ENCODE results near the gene SORCS2. TPM values are rescaled to one million over a fixed set of nuclear protein-coding genes. Genes with fewer than 3 reads are reported as not detected.

The SORCS2 gene
- polyA plus RNA-seq, 1 donor from 2014 or later, result not detected

- Mint-ChIP-seq H3K27ac (no peak overlapping the region), H3K27me3 (no peaks in the 10 kb centered on the region), H3K9me3 (no peaks in the 10 kb centered on the region), H3K36me3 (peaks cover 1% of the 10 kb centered on the region), H3K4me1 (peaks cover 0 to 6% (median 6%) of the 10 kb centered on the region in 3 donors), H3K4me3 (no peak overlapping the region)
These were observed 24.2 kb upstream of the SORCS2 start for GRCh38 chr4:7168106-7168505.

DNA sequence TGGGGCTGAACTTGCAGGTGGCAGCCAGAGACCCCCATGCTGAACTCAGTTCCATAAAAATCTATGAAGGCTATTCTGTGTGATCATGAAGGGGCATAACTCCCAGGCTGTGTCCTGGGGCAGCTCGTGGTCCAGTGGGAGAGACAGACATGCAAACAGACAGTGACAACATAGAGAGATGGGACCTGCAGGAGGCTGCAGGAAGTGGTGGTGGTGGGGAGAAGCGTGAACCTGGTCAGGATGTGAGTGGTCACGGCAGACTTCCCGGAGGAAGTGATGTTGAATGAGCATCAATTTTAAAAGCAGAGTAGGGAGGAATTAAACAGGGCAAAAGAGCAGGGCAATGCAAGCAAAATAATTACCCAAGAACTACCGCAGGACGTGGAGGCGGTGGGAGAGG is 23.2 kb upstream of the SORCS2 start:
- H3K27me3 Mint-ChIP-seq, result peaks cover 2% of the 10 kb centered on the region
- H3K9me3 Mint-ChIP-seq, result no peaks in the 10 kb centered on the region
- peaks cover 0 to 6% (median 6%) of the 10 kb centered on the region in 3 donors for H3K4me1 Mint-ChIP-seq
- peaks cover 1% of the 10 kb centered on the region for H3K36me3 Mint-ChIP-seq
- H3K27ac Mint-ChIP-seq, result no peak overlapping the region
- H3K4me3 Mint-ChIP-seq, result peak overlapping the region in 2 of 4 donors; percentile 39 to 41

- H3K4me1 Mint-ChIP-seq, result peaks cover 0 to 6% (median 6%) of the 10 kb centered on the region in 3 donors
- H3K4me3 Mint-ChIP-seq, result no peak overlapping the region
- H3K36me3 Mint-ChIP-seq, result no peaks in the 10 kb centered on the region
- H3K9me3 Mint-ChIP-seq, result no peaks in the 10 kb centered on the region
- H3K27ac Mint-ChIP-seq, result no peak overlapping the region
- peaks cover 2% of the 10 kb centered on the region for H3K27me3 Mint-ChIP-seq
These were observed 22.3 kb upstream of the SORCS2 start for GRCh38 chr4:7170012-7170411.

DNA sequence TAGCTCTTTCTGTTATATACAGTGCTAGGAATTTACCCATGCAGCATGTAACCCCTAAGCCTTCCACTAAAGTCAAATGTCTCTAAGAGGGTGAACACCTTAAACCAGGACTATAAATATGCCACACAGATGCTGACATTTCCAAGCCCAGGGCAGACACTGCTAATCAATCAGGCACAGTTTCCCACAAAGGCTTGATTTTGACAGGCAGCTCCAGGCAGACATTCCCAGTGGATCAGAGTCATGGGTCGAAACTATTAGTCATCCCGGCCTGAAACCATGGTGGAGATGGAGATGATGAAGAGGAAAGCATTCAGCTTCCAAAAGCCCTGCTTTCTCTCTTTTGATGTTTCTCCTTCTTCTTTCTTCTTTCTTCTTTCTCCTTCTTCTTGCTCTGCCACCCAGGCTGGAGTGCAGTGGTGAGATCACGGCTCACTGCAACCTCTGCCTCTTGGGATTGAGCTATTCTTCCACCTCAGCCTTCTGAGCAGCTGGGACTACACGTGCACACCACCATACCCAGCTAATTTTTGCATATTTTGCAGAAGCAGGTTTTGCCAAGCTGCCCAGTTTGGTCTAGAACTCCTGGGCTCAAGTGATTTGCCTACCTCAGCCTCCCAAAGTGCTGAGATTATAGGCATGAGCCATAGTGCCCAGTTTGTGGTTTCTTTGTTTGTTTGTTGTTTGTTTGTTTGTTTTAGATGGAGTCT is 21.0 kb upstream of the SORCS2 start:
- H3K27me3 Mint-ChIP-seq, result peaks cover 2% of the 10 kb centered on the region
- H3K4me1 Mint-ChIP-seq, result peaks cover 0 to 6% (median 6%) of the 10 kb centered on the region in 3 donors
- no peaks in the 10 kb centered on the region for H3K36me3 Mint-ChIP-seq
- no peaks in the 10 kb centered on the region for H3K9me3 Mint-ChIP-seq
- H3K27ac Mint-ChIP-seq, result no peak overlapping the region
- H3K4me3 Mint-ChIP-seq, result no peak overlapping the region

DNA sequence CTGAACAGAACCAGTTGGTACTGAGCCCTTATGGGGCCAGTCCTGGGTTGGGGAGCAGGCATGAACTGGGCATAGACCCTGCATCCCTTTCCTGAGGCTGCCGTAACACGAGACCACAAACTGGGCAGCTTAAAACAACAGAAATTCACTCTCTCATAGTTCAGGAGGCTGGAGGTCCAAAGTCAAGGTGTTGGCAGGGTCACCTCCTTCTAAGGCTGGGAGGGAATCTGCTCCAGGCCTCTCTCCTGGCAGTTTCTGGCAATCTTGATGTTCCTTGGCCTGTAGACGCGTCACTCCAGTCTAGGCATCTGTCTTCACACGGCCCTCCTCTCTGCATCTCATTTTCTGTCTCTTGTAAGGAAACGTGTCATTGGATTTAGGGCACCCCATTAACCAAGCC is 19.8 kb upstream of the SORCS2 start:
- Mint-ChIP-seq H3K27me3 (peaks cover 2% of the 10 kb centered on the region), H3K27ac (no peak overlapping the region), H3K4me3 (peak overlapping the region in 2 of 4 donors; percentile 2 to 23), H3K9me3 (no peaks in the 10 kb centered on the region), H3K4me1 (peaks cover 0 to 6% (median 6%) of the 10 kb centered on the region in 3 donors), H3K36me3 (no peaks in the 10 kb centered on the region)

DNA sequence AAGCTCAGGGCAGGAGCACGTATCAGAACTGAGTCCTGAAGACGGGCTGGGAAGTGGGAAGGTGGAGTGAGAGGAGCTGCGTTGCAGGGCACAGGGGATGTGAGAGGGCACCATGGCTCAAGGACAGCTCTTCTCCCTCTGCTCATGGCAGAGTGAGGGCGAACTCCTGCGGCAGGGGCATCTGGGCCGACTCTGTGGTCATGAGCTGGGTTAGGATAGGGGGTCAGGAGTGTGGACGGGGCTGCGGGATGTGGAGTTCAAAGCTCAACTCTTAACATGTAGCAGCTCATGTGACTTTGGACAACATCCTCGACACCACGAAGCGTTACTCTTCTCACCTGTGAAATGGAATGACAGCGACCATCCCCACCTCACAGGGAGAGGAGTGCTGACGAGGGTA is 19.4 kb upstream of the SORCS2 start:
- Mint-ChIP-seq H3K4me1 (peaks cover 0 to 6% (median 6%) of the 10 kb centered on the region in 3 donors), H3K27ac (no peak overlapping the region), H3K27me3 (peaks cover 2% of the 10 kb centered on the region), H3K4me3 (no peak overlapping the region), H3K9me3 (no peaks in the 10 kb centered on the region), H3K36me3 (no peaks in the 10 kb centered on the region)

DNA sequence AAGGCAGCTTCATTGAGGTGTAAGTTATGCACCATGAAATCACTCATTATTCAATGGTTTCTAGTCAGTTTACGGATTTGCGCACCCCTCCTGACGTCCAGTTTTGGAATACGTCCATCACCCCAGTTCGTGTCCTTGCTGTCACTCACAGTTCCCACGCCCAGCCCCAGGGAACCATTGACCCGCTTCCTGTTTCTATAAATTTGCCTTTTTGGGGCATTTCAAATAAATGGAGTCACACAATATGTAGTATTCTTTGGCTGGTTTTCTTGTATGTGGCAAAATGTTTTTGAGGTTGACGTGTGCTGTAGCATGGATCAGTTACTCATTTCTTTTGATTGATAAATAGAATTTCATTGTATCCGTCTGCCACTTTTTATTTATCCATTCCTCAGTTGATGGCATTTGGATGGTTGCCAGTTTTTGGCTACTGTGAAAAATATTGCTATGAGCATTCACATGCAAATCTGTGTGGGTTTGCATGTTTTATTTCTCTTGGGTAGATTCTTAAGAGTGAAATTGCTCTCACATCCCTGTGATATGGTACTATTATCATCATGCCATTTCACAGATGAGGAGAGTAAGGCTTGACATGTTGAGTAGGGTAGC is 18.4 kb upstream of the SORCS2 start:
- peak overlapping the region in 1 of 3 donors; percentile 28 for H3K27ac Mint-ChIP-seq
- H3K4me3 Mint-ChIP-seq, result no peak overlapping the region
- H3K9me3 Mint-ChIP-seq, result peaks cover 0 to 2% (median 0%) of the 10 kb centered on the region in 3 donors
- peaks cover 0 to 6% (median 3%) of the 10 kb centered on the region in 3 donors for H3K4me1 Mint-ChIP-seq
- H3K36me3 Mint-ChIP-seq, result no peaks in the 10 kb centered on the region
- H3K27me3 Mint-ChIP-seq, result peaks cover 2% of the 10 kb centered on the region

- no peaks in the 10 kb centered on the region for H3K4me1 Mint-ChIP-seq
- peaks cover 0 to 8% (median 2%) of the 10 kb centered on the region in 3 donors for H3K9me3 Mint-ChIP-seq
- no peak overlapping the region for H3K27ac Mint-ChIP-seq
- H3K27me3 Mint-ChIP-seq, result peaks cover 1% of the 10 kb centered on the region
- no peak overlapping the region for H3K4me3 Mint-ChIP-seq
- no peaks in the 10 kb centered on the region for H3K36me3 Mint-ChIP-seq
These were observed 13.2 kb upstream of the SORCS2 start for GRCh38 chr4:7179158-7179557.

DNA sequence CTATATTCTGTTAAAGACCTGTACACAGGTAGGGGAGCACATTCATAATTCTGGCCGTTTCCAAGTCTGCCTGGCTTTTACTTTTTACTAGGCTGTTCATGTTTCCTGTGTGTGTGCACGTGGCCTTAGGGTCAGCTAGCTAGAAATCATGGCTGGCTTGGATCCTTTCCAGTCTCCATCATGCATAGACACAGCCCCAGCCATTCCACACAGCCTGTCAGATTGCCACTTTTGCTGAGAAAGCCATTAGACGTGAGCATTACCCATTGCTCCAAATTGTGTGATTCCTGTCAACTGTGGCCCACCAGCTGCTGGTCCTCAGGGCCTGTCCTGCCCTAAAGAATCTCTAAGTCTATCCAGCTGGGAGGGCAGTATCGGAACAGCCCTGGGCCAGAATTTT is 11.4 kb upstream of the SORCS2 start:
- Mint-ChIP-seq H3K36me3 (no peaks in the 10 kb centered on the region), H3K4me3 (no peak overlapping the region), H3K9me3 (peaks cover 0 to 8% (median 2%) of the 10 kb centered on the region in 3 donors), H3K4me1 (no peaks in the 10 kb centered on the region), H3K27me3 (peaks cover 1% of the 10 kb centered on the region), H3K27ac (no peak overlapping the region)

GRCh38 chr4:7182616-7183015 is 9.7 kb upstream of the SORCS2 start:
- H3K36me3 Mint-ChIP-seq, result no peaks in the 10 kb centered on the region
- no peaks in the 10 kb centered on the region for H3K4me1 Mint-ChIP-seq
- H3K27me3 Mint-ChIP-seq, result peaks cover 1% of the 10 kb centered on the region
- no peak overlapping the region for H3K4me3 Mint-ChIP-seq
- H3K9me3 Mint-ChIP-seq, result peaks cover 0 to 8% (median 2%) of the 10 kb centered on the region in 3 donors
- H3K27ac Mint-ChIP-seq, result no peak overlapping the region

GRCh38 chr4:7183161-7183560 is 9.2 kb upstream of the SORCS2 start:
- peaks cover 0 to 8% (median 0%) of the 10 kb centered on the region in 3 donors for H3K9me3 Mint-ChIP-seq
- H3K4me3 Mint-ChIP-seq, result no peak overlapping the region
- no peaks in the 10 kb centered on the region for H3K36me3 Mint-ChIP-seq
- H3K4me1 Mint-ChIP-seq, result no peaks in the 10 kb centered on the region
- peaks cover 1% of the 10 kb centered on the region for H3K27me3 Mint-ChIP-seq
- H3K27ac Mint-ChIP-seq, result no peak overlapping the region

DNA sequence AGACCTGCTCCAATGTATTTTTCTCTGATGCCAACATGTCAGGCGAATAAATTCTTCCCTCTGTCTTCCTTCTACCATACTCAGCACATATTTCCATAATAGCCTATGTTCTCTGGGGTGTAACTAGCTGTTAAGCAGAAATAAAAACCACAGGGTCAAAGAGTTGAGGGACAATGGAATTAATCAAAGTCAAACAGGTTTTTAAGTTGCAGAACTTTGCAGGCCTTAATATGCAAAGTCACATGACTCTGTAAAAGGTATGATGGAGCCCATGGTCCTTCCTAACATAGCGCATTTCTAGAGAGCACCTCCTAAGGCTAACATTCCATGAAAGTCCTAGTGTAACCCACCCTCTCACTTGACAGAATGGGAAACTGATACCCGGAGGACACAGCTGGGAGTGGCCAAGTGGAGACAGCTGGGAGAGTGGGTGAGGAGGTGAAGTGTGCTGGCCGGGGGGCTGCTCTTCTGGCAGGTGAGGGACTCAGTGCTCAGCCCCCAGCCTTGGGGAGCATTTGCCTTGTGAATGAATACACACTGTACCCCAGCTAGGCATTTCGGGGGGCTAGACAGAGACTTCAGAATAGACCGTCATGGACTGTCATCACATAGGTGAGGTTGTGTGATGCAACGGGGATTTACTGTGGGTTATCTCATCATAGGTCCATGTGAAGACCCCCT is 8.4 kb upstream of the SORCS2 start:
- Mint-ChIP-seq H3K4me3 (no peak overlapping the region), H3K27me3 (peaks cover 1% of the 10 kb centered on the region), H3K36me3 (no peaks in the 10 kb centered on the region), H3K4me1 (no peaks in the 10 kb centered on the region), H3K27ac (no peak overlapping the region), H3K9me3 (peaks cover 0 to 8% (median 0%) of the 10 kb centered on the region in 3 donors)

- peaks cover 10% of the 10 kb centered on the region for H3K27me3 Mint-ChIP-seq
- H3K4me3 Mint-ChIP-seq, result no peak overlapping the region
- no peaks in the 10 kb centered on the region for H3K36me3 Mint-ChIP-seq
- peaks cover 0 to 1% (median 0%) of the 10 kb centered on the region in 3 donors for H3K4me1 Mint-ChIP-seq
- H3K9me3 Mint-ChIP-seq, result no peaks in the 10 kb centered on the region
- no peak overlapping the region for H3K27ac Mint-ChIP-seq
These were observed 6.8 kb upstream of the SORCS2 start for GRCh38 chr4:7185487-7186030.

- peaks cover 0 to 1% (median 0%) of the 10 kb centered on the region in 3 donors for H3K4me1 Mint-ChIP-seq
- H3K27me3 Mint-ChIP-seq, result peaks cover 10% of the 10 kb centered on the region
- no peak overlapping the region for H3K27ac Mint-ChIP-seq
- H3K4me3 Mint-ChIP-seq, result no peak overlapping the region
- no peaks in the 10 kb centered on the region for H3K36me3 Mint-ChIP-seq
- H3K9me3 Mint-ChIP-seq, result no peaks in the 10 kb centered on the region
These were observed 6.3 kb upstream of the SORCS2 start for GRCh38 chr4:7186031-7186430.

- H3K36me3 Mint-ChIP-seq, result no peaks in the 10 kb centered on the region
- no peak overlapping the region for H3K27ac Mint-ChIP-seq
- no peak overlapping the region for H3K4me3 Mint-ChIP-seq
- H3K9me3 Mint-ChIP-seq, result no peaks in the 10 kb centered on the region
- H3K4me1 Mint-ChIP-seq, result peaks cover 0 to 1% (median 0%) of the 10 kb centered on the region in 3 donors
- peaks cover 9% of the 10 kb centered on the region for H3K27me3 Mint-ChIP-seq
These were observed 5.7 kb upstream of the SORCS2 start for GRCh38 chr4:7186516-7187167.
